Fibroblast of the aortic adventitia (primary cell): Measurements from ENCODE around the gene WIPI1. TPM values are rescaled to one million over a fixed set of nuclear protein-coding genes. Genes with fewer than 3 reads are reported as not detected.
A peak's percentile ranks its signal among the peaks of the same experiment; 100 is the strongest.

ENCODE experiments used
- DNase-seq: peaks from one replicate; pipeline ENCODE4 v3.0.0-alpha.2; 2010; ENCODE audit warnings: low read depth
- H3K4me3 ChIP-seq: 2 replicates; pipeline ENCODE4 v1.5.1; 2011; ENCODE audit warnings: low read depth, mild to moderate bottlenecking, control low read depth, low read length, moderate library complexity
- total RNA-seq: library from RNA; depleted of rRNA; stranded (reverse); fragments of >200 nt; gene quantifications from 2 replicates; pipeline ENCODE4 v1.2.3, GENCODE V29; 2012; ENCODE audit warnings: low replicate concordance
- TF ChIP-seq, protein P1 (sequence below): IDR thresholded peaks from 2 replicates; pipeline ENCODE4 v1.5.1; 2011; ENCODE audit warnings: mild to moderate bottlenecking, low read length, control low read depth, inconsistent platforms; ENCODE audit not compliant: insufficient read depth

Gene WIPI1
- total RNA-seq, 1 donor: 78.1 TPM

DNA sequence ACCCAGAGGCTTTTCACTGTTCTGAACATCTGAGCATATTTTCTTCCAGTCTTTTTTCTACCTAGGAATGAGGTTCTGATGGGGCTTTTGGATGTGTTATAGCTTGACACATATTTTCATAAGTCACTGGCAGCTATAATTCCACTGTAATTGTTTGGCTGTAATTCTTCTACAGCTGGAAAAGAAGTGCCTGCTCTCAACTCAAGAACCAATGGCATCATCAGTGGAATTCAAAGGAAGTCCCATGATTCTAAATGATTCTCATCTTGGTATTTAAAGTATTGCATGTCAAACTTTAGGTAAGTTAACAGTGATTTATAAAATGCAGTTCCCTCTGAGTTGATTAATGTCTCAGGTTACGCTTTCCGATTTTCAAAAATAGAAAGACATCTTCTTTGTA is 16.8 kb downstream of the WIPI1 start:
- H3K4me3 ChIP-seq: no peak overlapping the region
- no peak for DNase-seq
- TF ChIP-seq, protein P1, sequence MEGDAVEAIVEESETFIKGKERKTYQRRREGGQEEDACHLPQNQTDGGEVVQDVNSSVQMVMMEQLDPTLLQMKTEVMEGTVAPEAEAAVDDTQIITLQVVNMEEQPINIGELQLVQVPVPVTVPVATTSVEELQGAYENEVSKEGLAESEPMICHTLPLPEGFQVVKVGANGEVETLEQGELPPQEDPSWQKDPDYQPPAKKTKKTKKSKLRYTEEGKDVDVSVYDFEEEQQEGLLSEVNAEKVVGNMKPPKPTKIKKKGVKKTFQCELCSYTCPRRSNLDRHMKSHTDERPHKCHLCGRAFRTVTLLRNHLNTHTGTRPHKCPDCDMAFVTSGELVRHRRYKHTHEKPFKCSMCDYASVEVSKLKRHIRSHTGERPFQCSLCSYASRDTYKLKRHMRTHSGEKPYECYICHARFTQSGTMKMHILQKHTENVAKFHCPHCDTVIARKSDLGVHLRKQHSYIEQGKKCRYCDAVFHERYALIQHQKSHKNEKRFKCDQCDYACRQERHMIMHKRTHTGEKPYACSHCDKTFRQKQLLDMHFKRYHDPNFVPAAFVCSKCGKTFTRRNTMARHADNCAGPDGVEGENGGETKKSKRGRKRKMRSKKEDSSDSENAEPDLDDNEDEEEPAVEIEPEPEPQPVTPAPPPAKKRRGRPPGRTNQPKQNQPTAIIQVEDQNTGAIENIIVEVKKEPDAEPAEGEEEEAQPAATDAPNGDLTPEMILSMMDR: no peak

DNA sequence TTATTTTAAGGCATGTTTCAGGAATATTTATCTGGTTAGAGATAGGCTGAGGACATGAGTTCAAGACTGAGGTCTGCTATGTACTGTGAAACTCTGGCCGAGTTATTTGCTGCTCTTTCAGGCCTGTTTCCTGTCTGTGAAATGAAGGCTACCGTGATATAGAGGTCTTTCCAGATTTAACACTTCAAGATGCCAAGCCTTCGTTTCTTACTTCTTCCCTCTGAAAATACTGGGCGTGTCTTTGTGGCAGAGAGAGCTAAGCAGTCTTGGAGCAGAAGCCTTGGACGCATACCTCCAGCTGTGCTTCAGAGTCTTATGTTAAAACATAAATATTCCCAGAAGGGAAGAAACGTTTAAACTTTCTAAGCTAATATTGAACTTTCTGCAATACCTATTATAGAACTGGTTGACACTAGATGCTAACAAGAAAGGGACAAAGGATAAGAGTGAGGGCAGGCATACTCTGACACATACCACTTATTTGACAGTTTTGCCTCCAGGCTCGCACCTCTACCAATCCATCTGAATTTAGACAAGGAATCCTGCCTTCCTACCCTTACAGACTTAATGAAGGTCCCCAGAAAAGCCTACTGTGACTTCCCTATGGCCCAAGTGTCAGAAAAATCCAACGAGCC is 17.5 kb downstream of the WIPI1 start:
- no peak overlapping the region for H3K4me3 ChIP-seq
- TF ChIP-seq, protein P1: no peak
- no peak for DNase-seq

DNA sequence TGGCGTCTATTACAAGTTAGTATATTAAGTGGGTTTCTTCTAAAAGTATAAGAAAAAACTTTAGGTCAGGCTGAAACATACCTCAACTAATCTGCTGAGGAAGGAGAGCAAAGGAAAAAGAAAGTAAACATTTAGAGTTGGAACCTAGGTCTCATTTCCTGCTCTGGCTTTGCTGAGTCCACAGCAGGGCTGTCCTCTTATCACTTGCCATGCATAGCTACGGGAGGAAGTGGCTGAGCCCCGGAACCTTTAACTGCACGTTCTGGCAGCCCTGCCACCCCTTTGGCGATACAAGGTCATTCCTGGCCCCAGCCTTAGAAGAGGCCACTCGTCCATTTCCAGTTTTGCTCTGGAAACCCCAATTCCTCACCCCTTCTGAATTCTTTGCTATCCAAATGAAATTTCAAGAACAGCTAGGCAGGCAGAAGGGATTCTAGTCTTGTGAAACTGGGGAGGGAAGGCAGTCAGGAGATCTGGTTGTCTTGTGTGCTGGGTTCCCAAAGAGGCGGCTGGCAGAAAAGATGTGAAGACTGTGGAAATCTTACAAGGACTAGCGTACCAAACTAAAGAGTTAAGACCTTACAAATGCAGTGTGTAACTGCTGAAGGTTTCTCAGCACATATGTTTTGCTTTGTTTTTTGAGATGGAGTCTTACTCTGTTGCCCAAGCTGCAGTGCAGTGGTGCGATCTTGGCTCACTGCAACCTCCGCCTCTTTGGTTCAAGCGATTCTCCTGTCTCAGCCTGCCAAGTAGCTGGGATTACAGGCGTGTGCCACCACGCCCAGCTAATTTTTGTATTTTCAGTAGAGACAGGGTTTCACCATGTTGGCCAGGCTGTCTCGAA is 19.1 kb downstream of the WIPI1 start:
- DNase-seq: peak; percentile 53
- no peak overlapping the region for H3K4me3 ChIP-seq
- TF ChIP-seq, protein P1: no peak

DNA sequence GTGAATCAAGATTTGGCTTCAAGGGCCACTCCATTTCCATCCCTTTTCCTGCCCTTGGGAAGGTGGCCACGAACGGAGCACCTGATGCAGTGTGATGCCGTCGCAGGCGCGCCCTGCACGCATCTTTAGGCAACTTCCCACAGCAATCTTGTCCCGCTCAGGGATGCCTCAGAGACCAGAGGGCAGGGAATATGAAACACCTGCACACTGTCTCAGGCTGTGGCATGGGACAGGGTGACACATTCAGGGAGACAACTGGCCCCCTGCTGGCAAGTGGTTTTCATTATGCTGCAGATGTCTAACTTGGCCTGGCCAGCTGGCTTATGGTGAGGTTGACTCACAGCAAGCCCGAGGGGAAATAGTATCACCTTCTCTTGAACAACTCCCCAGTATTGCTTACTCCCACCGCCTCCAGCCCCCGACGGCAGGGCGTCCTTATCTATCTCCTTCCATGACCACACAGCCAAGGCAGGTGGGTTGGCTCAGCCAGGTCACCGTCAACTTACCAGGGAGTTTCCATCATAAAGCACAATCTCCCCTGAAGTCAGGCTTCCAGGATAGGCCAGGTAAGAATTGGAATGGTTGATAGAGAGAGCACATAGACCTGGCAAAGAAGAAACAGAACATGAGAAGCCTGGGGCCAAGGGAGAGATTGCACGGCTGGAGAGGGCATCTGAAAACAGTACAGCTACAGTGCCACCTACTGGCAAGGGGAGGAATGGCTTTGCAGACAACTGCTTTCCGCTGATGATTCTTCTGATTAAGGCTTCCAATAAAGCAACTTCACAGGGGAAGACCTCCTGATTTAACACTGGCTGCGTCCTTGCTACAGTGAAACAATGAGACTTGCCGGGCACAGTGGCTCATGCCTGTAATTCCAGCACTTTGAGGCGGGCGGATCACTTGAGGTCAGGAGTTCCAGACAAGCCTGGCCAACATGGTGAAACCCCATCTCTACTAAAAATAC is 21.1 kb downstream of the WIPI1 start:
- TF ChIP-seq, protein P1: peak; percentile 97
- no peak overlapping the region for H3K4me3 ChIP-seq
- DNase-seq: peak; percentile 83

DNA sequence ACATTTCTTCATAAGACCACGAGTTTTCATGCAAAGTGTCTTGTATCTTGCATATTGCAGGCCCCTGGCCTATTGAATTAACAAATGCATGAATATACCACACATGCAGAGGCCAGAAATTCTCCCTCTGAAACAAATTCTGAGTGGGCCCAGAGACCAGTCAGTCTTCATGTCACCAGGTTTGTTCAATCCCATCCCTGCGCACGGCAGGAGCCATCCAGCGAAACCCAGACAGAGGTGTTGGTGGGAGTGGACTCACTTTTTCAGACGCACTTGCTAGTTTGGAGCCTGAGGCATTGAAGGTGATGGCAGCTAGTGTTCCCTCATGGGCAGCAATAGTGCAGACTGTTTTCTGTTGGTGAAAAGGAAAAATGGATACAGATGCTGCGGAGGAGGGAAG is 21.9 kb downstream of the WIPI1 start:
- DNase-seq: no peak
- H3K4me3 ChIP-seq: no peak overlapping the region
- TF ChIP-seq, protein P1: no peak

DNA sequence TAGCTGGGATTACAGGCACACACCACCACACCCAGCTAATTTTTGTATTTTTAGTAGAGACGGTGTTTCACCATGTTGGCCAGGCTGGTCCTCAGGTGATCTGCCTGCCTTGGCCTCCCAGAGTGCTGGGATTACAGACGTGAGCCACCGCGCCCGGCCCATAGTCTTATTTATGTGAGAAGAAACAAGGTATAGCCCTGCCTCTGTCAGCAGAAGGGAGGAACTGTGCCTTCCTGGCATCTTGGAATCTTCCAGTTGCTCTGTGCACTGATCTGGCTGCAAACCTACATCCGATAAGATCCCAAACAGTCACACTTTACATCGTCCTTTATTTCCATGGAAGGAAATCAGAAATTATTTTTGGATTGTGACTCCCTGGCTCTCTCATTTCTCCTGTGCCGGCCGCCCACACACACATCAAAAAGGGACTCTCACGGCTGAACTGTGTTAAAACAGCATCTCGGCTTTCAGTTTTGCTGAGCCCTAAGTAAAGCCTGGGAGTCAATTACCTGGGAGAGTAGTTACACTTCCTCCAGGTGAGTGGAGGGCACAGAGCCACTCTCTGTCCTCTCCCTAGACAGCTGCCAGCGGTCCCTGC is 23.3 kb downstream of the WIPI1 start:
- TF ChIP-seq, protein P1: no peak
- no peak overlapping the region for H3K4me3 ChIP-seq
- DNase-seq: no peak
